GM12874 (cell line): ENCODE results near the gene VEPH1.

Experiments
- TF ChIP-seq, protein P1 (sequence below): IDR thresholded peaks from 2 replicates; pipeline ENCODE4 v1.5.1; 2011; ENCODE audit warnings: low read depth, mild to moderate bottlenecking, control low read depth, low read length, moderate library complexity; ENCODE audit not compliant: insufficient read depth

The VEPH1 gene

DNA sequence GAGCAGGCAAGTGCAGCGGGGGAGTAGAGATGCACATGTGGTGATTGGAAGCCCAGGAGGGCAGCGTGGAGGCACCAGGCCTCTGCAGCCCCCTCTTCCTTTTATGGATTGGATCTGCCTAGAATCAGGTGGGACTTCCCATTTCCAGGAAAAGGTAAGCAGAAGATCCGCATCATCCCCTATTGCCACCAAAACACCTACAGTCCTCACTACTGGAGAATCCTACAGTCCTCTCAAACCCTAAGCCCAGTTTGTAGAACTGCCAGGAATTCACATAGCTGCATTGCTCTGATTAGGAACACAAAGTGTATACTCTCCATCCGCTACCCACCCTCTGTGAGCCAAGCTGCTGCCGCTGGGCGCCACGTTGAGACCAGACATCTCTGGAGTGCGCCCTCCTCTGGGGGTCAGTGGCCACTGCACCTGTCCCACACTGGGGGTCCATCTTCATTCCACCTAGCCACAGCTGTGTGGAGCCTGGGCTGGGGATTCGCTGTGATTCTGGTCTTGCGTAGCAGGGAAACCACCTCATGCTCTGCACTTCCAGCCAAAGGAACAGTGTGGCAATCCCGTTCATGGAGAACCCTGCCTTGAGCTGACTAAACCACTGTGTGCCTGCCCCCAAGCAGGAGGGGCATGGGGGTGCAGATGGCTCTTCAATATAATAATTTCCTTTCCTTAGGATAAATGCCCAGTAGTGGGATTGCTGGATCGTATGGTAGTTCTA, 155.5 kb downstream of the VEPH1 start:
- TF ChIP-seq, protein P1, sequence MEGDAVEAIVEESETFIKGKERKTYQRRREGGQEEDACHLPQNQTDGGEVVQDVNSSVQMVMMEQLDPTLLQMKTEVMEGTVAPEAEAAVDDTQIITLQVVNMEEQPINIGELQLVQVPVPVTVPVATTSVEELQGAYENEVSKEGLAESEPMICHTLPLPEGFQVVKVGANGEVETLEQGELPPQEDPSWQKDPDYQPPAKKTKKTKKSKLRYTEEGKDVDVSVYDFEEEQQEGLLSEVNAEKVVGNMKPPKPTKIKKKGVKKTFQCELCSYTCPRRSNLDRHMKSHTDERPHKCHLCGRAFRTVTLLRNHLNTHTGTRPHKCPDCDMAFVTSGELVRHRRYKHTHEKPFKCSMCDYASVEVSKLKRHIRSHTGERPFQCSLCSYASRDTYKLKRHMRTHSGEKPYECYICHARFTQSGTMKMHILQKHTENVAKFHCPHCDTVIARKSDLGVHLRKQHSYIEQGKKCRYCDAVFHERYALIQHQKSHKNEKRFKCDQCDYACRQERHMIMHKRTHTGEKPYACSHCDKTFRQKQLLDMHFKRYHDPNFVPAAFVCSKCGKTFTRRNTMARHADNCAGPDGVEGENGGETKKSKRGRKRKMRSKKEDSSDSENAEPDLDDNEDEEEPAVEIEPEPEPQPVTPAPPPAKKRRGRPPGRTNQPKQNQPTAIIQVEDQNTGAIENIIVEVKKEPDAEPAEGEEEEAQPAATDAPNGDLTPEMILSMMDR, result peak; percentile 37; the same call in 1 of the 2 replicates

DNA sequence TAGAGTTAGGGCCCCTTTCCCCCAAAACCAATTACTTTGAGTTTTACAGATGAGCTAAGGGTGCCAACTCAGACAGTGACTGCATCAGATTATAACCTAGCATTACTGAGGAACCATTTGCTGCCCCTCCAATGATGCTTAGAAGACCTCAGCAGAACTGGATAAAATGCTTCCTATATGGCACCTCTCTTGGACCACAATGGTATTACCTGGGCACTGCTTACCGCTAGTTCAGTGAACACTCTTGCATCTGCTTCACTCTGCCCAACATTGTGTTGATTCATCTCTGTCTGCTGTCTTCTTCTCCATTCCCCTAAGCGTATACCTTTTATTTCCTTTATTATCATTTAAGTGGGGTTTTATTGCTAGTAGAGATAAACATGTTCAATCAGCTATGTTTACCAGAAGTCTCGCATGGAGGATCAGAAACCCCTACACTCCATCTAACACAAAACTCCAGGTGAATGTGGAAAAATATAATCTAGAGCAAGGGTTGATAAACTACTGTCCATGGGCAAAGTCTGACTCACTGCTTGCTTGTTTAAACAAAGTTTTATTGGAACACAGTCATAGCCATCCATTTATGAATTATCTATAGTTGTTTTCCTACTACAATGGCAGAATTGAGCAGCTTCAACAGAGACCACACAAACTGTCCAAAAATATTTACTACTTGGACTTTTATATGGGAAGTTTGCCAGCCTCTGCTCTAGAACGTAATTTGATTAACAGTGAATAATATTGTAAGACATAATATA, 166.8 kb downstream of the VEPH1 start:
- TF ChIP-seq, protein P1, result no peak

DNA sequence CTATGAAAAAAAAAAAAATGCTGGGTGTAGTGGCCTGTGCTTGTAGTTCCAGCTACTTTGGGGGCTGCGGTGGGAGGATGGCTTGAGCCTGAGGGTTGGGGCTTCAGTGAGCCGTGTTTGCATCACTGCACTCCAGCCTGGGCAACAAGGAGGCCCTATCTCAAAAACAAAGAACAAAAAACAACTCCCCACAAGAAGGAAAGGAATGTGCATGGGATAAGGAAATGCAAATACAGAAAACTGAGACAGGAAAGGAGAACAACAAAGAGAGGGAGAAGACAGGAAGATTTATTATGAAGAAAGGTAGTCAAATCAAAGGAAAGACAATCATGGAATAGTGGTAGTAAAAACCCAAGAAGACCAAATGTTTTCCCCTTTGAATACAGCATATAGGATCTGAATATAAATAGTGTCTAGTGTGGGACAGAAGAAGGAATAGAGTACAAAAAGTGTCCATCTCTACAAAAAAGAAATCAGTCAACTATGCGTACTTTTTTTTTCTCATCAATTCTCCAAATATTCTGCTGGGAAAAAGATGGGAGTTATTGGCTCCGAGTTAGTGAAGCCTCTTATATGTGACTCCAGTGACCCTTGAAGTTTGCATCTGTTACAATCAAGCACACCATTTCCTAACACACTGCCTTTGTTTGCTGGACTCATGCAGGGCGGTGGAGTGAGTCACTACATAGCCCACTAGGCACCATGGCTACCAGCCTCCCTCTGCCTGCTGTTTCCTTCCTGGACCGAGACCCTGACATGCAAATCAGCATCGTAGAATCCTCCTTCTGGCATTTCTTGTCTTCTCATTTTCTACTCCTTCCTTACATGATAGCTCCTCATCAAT, 167.8 kb downstream of the VEPH1 start:
- TF ChIP-seq, protein P1, result no peak

DNA sequence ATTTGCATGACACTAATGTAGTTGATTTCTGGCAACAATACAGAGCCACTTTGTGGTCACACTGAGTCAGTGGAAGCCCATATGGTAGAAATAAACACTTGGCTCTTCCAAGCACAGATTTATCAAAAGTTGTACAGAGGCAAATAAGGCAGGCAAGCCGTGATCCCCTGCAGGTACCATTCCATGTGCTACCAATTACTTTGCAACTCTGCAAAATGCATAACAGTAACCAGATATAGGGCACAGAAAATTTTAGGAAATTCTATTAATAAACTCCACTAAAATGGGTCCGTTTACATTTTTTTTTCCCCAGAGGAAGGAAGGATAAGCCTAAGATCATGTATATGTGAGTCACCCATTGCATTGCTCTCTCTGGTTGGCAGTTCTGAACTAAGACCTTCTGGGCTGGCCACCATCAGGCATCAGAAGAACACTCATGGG, 169.6 kb downstream of the VEPH1 start:
- TF ChIP-seq, protein P1, result no peak

DNA sequence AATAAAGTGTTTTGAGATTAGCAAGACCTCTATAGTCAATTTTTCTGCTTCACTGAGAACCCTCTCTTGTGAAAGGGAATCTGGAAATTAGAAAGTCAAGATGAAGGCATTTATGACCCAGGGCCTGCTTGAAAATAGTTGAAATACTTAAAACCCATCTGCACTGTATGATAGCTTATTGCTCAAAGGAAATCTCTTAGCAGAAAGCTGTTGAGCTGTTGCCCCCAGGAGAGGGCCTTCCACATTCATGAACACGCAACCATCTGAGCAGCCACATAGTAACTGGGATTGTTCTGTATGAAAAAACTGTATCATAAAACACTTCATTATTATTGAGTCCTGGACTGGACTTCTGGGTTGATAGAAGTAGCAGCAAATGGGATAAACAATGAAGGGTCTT, 173.0 kb downstream of the VEPH1 start:
- TF ChIP-seq, protein P1, result no peak

DNA sequence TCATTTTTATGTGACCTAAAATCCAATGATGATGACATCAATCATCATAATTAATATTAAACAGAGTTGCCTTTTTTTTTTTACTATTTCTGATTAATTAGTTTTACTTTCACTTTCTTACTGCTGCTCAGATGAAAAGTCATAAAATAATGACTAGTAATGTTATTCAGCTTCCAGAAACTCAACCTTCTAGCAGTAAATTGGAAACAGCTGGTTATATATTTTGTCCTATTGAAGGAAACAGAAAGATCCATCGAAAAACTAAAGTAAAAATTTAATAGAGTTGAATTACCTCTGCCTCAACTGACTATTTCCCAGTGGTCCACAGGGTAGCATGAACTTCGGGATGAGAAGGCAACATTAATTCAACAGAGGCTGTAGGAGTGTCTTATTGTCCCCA, 173.7 kb downstream of the VEPH1 start:
- TF ChIP-seq, protein P1, result no peak

DNA sequence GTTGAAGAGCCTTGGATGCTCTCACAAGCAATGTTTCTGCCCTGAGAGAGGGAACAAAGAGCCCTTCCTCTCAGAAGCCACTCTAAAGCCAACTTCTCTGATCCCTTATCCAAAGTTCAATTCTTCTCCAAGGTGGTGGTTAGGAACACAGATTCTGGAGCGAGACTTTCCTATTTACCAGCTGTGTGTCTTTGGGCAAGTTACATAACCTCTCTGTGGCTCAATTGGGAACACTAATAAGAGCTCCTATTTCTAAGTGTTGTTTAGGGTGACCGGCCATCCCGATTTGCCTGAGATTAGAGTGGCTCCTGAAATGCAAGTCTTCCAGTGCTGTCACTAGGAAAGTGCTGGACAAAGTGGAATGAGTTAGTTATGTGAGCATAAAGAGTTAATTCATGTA, 175.4 kb downstream of the VEPH1 start:
- TF ChIP-seq, protein P1, result no peak
